Measurements from ENCODE around the gene MDM1.

Gene MDM1

GRCh38 chr12:68304626-68305025 lies 27.5 kb downstream of the MDM1 start:
- H3K4me1 ChIP-seq = peaks cover 3% of the 10 kb centered on the region
- H3K36me3 ChIP-seq (ENCODE audit: control insufficient read depth, insufficient read depth, low read length) = no peaks in the 10 kb centered on the region
- no peak overlapping the region for H3K9ac ChIP-seq

GRCh38 chr12:68303850-68304249 lies 28.3 kb downstream of the MDM1 start:
- TF ChIP-seq CTCF (IDR thresholded peaks at IDR 0.05) = no peak
- Histone ChIP-seq H3K9me3 (ENCODE audit: control insufficient read depth, low read length) (no peaks in the 10 kb centered on the region), H3K36me3 (ENCODE audit: control insufficient read depth, insufficient read depth, low read length) (no peaks in the 10 kb centered on the region), H3K79me2 (no peaks in the 10 kb centered on the region), H2AFZ (no peak overlapping the region), H3K4me2 (ENCODE audit: low read length) (no peak overlapping the region), H3K4me3 (ENCODE audit: low read depth, low read length) (no peak overlapping the region), H3K27me3 (ENCODE audit: control insufficient read depth, insufficient read depth, low read length) (no peaks in the 10 kb centered on the region), H3K9ac (no peak overlapping the region), H3K4me1 (peaks cover 3% of the 10 kb centered on the region), H3K27ac (no peak overlapping the region)

More at GRCh38 chr12:68304626-68305025, 27.5 kb downstream of the MDM1 start:
- Histone ChIP-seq H3K79me2 (no peaks in the 10 kb centered on the region), H3K4me2 (ENCODE audit: low read length) (no peak overlapping the region), H3K4me3 (ENCODE audit: low read depth, low read length) (no peak overlapping the region), H3K27ac (no peak overlapping the region), H2AFZ (no peak overlapping the region), H3K27me3 (ENCODE audit: control insufficient read depth, insufficient read depth, low read length) (no peaks in the 10 kb centered on the region), H3K9me3 (ENCODE audit: control insufficient read depth, low read length) (no peaks in the 10 kb centered on the region)
- TF ChIP-seq CTCF (IDR thresholded peaks at IDR 0.05) = no peak

GRCh38 chr12:68297929-68298328 lies 34.2 kb downstream of the MDM1 start:
- Histone ChIP-seq H3K36me3 (ENCODE audit: control insufficient read depth, insufficient read depth, low read length) (peaks cover 2% of the 10 kb centered on the region), H2AFZ (no peak overlapping the region), H3K4me2 (ENCODE audit: low read length) (no peak overlapping the region), H3K27ac (no peak overlapping the region), H3K9me3 (ENCODE audit: control insufficient read depth, low read length) (no peaks in the 10 kb centered on the region), H3K4me1 (no peaks in the 10 kb centered on the region), H3K79me2 (no peaks in the 10 kb centered on the region), H3K9ac (no peak overlapping the region), H3K27me3 (ENCODE audit: control insufficient read depth, insufficient read depth, low read length) (no peaks in the 10 kb centered on the region), H3K4me3 (ENCODE audit: low read depth, low read length) (no peak overlapping the region)
- no peak for TF ChIP-seq CTCF (IDR thresholded peaks at IDR 0.05)

GRCh38 chr12:68294251-68294650 lies 37.9 kb downstream of the MDM1 start:
- no peak overlapping the region for H3K4me3 ChIP-seq (ENCODE audit: low read depth, low read length)
- no peaks in the 10 kb centered on the region for H3K9me3 ChIP-seq (ENCODE audit: control insufficient read depth, low read length)
- no peak overlapping the region for H2AFZ ChIP-seq
- no peak overlapping the region for H3K9ac ChIP-seq
- no peak overlapping the region for H3K4me2 ChIP-seq (ENCODE audit: low read length)
- H3K27me3 ChIP-seq (ENCODE audit: control insufficient read depth, insufficient read depth, low read length) = no peaks in the 10 kb centered on the region
- TF ChIP-seq CTCF (IDR thresholded peaks at IDR 0.05) = no peak
- H3K27ac ChIP-seq = no peak overlapping the region
- H3K4me1 ChIP-seq = peaks cover 3% of the 10 kb centered on the region
- peaks cover 2% of the 10 kb centered on the region for H3K36me3 ChIP-seq (ENCODE audit: control insufficient read depth, insufficient read depth, low read length)
- no peaks in the 10 kb centered on the region for H3K79me2 ChIP-seq

- Histone ChIP-seq H3K27ac (no peak overlapping the region), H3K27me3 (ENCODE audit: control insufficient read depth, insufficient read depth, low read length) (no peaks in the 10 kb centered on the region), H3K4me2 (ENCODE audit: low read length) (no peak overlapping the region), H3K4me3 (ENCODE audit: low read depth, low read length) (no peak overlapping the region), H3K9ac (no peak overlapping the region), H2AFZ (no peak overlapping the region), H3K9me3 (ENCODE audit: control insufficient read depth, low read length) (no peaks in the 10 kb centered on the region), H3K36me3 (ENCODE audit: control insufficient read depth, insufficient read depth, low read length) (peaks cover 2% of the 10 kb centered on the region), H3K79me2 (no peaks in the 10 kb centered on the region), H3K4me1 (peaks cover 3% of the 10 kb centered on the region)
- no peak for TF ChIP-seq CTCF (IDR thresholded peaks at IDR 0.05)
These were observed 38.8 kb downstream of the MDM1 start for GRCh38 chr12:68293347-68293746.
